ENCODE results near the gene CEP83. TPM values are rescaled to one million over a fixed set of nuclear protein-coding genes. Genes with fewer than 3 reads are reported as not detected.

The CEP83 gene
- total RNA-seq, 1 experiment from 2014 or later, result 26.2 TPM

GRCh38 chr12:94433744-94434143, 25.9 kb downstream of the CEP83 start (continued):
- no peak for TF ChIP-seq ZNF219 (CRISPR knock-in tag; IDR thresholded peaks at IDR 0.05; ENCODE audit: borderline replicate concordance)
- no peak for TF ChIP-seq PREB (CRISPR knock-in tag; IDR thresholded peaks at IDR 0.05; ENCODE audit: borderline replicate concordance)
- TF ChIP-seq ZNF281 (CRISPR knock-in tag; IDR thresholded peaks at IDR 0.05), result no peak
- TF ChIP-seq ERG (CRISPR knock-in tag; IDR thresholded peaks at IDR 0.05), result no peak
- TF ChIP-seq HMGXB4 (CRISPR knock-in tag; IDR thresholded peaks at IDR 0.05), result no peak
- TF ChIP-seq TP53 (CRISPR knock-in tag; IDR thresholded peaks at IDR 0.05), result no peak
- TF ChIP-seq ESRRA (CRISPR knock-in tag; IDR thresholded peaks at IDR 0.05; ENCODE audit: borderline replicate concordance), result no peak
- TF ChIP-seq PRDM15 (CRISPR knock-in tag; IDR thresholded peaks at IDR 0.05), result no peak

- peaks cover 68% of the 10 kb centered on the region for H3K4me1 Mint-ChIP-seq
- H3K27ac Mint-ChIP-seq, result no peak overlapping the region; the same call in 1 of the 2 replicates
- peaks cover 30% of the 10 kb centered on the region for H3K36me3 Mint-ChIP-seq
- peaks cover 27% of the 10 kb centered on the region for H3K9me3 Mint-ChIP-seq
- ChIA-PET POLR2A (no interaction called here), CTCF (interaction anchor here (0.6 to 2.2 kb wide), 13 partner anchors 17 to 443 kb away, joined by 3 to 8 read pairs (median 4); no protein-coding TSS in a partner anchor)
- no peaks in the 10 kb centered on the region for H3K27me3 Mint-ChIP-seq (ENCODE audit: low read depth)
- H3K4me3 Mint-ChIP-seq, result no peak overlapping the region
- DNase-seq (ENCODE audit: low spot score), result no peak
- no peak for ATAC-seq
- TF ChIP-seq FOXK1 (CRISPR knock-in tag; IDR thresholded peaks at IDR 0.05), result no peak
- TF ChIP-seq SMAD4 (CRISPR knock-in tag; IDR thresholded peaks at IDR 0.05), result no peak
- TF ChIP-seq ZNF317 (CRISPR knock-in tag; IDR thresholded peaks at IDR 0.05; ENCODE audit: borderline replicate concordance, low read depth), result no peak
- no peak for TF ChIP-seq ZNF138 (CRISPR knock-in tag; conservative IDR thresholded peaks at IDR 0.05)
- TF ChIP-seq ZNF512 (CRISPR knock-in tag; IDR thresholded peaks at IDR 0.05; ENCODE audit: borderline replicate concordance), result no peak
- no peak for TF ChIP-seq ZSCAN18 (CRISPR knock-in tag; IDR thresholded peaks at IDR 0.05)
- TF ChIP-seq USF1 (CRISPR knock-in tag; IDR thresholded peaks at IDR 0.05), result no peak
- no peak for TF ChIP-seq SMAD3 (CRISPR knock-in tag; IDR thresholded peaks at IDR 0.05; ENCODE audit: borderline replicate concordance)
- TF ChIP-seq HMGXB4 (CRISPR knock-in tag; IDR thresholded peaks at IDR 0.05), result no peak
- no peak for TF ChIP-seq RELA (CRISPR knock-in tag; IDR thresholded peaks at IDR 0.05; ENCODE audit: borderline replicate concordance)
These were observed 29.4 kb downstream of the CEP83 start for GRCh38 chr12:94430304-94430703.
